GM21447 (cell line): Measurements from ENCODE around the gene ELFN1.

Experiments used
- ATAC-seq: cut with Tn5 transposase; IDR thresholded peaks from one replicate; pipeline ENCODE4 v1.9.1; 2021; ENCODE audit not compliant: unreplicated experiment

The ELFN1 gene

GRCh38 chr7:1675036-1675671, 5.1 kb downstream of the ELFN1 start:
- ATAC-seq: no peak

GRCh38 chr7:1675673-1676549, 5.8 kb downstream of the ELFN1 start:
- no peak for ATAC-seq

DNA sequence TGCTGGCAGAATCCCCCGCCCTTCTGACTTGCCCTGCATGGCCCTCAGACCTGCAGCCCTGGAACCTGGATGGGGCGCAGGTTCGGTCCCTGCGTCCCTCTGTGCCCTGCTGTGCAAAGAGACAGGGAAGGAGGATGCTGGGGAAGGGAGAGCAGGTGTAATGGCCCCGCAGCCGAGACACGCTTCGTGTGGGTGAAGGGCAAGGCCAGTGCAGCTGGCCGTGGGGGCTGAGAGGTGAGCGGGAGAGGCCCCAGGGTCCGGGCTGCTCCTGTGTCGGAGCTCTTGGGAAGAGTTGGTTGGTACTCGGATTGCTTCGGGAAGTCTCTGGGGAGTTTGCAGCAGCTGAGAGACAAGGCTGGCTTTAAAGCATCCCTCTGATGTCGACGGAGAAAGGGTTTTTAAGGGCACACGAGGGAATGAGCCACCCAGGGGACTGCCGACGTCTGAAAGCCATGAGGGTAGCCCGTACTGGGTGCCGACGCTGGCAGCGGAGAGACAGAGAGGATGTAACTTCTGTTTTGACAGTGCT, 6.5 kb downstream of the ELFN1 start:
- no peak for ATAC-seq

GRCh38 chr7:1677206-1678080, 7.4 kb downstream of the ELFN1 start:
- no peak for ATAC-seq

DNA sequence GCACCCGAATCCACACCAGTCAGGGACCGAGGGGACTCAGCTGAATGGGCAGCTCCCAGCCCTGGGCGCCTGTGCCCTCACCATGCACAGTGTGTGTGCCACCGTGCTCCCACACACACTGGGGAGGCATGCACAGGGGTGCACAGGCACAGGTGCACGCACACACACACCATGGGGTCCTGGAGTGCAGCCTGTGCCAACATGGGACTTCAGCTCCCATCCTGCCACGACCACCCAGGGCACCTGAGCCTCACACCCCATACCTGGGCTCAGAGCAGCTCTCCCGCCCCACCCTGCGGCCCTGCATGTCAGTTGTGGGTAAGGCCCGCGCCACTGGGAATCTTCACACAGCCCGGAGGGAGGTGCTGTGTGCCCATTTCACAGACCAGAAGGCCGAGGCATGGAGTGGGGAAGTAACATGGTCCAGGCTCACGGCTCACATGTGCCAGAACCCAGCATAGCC, 8.0 kb downstream of the ELFN1 start:
- no peak for ATAC-seq

- no peak for ATAC-seq
Observed at GRCh38 chr7:1678571-1679325, 8.7 kb downstream of the ELFN1 start.

DNA sequence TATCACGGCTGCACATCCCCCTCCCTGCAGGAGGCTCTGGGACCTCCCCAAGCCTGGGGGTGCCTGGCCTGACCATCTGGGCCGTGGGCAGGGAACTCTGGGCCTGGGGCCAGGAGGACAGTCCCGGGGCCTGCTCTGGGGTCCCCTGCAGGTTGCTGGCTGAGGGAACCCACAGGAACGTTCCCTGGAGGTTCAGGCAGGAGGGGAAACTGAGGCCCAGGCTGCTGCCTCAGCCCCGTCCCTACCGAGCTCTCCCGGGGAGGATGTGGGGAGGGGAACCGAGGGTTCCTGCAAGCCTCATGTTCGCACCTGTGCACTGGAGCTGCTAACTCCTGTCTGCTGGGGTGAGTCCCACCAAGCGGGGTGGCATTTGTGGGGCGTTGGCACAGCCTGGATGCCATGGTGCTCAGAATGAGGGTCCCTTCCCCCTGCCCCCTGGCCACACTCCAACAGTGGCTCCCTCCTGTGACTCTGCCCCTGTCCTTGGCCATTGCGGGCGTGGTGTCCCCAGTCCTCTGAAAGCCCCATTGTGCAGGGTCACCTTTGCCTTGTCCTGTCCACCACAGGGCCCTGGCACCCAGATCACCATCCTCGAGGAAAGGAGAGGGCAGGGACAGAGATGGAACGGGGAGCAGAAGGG, 9.4 kb downstream of the ELFN1 start:
- ATAC-seq: no peak

DNA sequence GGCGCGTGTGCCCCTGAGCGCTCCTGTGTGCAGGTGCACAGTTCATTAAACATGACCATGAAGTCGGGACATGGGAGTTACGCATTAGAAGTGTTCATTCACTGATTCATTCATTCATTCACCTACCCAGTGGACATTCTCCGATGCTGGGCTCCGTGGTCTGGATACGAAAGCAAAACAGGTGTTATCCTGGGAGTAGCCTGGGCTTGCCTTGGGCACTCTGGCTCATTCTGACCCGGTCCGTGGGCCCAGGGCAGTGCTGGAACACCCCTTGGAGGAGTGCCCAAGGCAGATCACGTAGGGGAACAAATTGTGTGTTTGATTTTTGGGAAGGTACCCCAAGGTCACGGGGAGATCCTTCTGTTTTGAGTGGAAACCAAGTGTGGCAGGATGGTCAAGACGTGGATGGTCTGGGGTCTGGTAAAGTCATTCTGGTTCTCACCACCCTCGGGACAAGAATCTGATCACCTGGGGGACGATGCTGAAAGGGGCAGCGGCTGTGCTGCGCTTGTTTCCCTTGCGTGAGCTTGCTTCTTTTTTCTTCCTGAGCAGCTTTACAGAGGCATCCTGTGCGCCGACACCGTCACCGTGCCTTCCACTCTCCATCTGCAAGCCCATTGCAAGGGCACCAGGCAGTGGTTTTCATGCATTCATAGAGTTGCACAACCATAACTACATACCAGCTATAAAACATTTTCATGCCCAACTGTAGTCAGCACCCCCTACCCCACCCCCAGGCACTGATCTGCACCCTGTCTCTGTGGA, 10.1 kb downstream of the ELFN1 start:
- ATAC-seq: no peak

DNA sequence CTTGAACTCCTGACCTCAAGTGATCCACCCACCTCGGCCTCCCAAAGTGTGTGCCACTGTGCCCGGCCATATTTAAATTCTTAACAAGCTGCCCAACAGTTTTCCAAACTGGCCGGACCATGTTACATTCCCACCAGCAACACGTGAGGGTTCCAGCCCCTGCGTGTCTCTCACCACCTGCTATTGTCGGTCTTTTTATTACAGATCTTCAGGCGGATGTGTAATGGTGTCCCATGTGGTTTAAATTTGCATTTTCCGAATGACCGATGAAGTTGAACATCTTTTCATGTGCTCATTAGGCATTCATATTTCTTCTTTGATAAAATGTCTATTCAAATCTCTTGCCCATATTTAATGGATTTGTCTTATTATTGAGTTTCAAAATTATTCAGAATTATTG, 11.5 kb downstream of the ELFN1 start:
- ATAC-seq: no peak

GRCh38 chr7:1685000-1685624, 15.0 kb downstream of the ELFN1 start:
- ATAC-seq: no peak

GRCh38 chr7:1688542-1688941, 18.5 kb downstream of the ELFN1 start:
- ATAC-seq: no peak

GRCh38 chr7:1689311-1689710, 19.2 kb downstream of the ELFN1 start:
- no peak for ATAC-seq

GRCh38 chr7:1690359-1690958, 20.4 kb downstream of the ELFN1 start:
- no peak for ATAC-seq

GRCh38 chr7:1691096-1691495, 21.0 kb downstream of the ELFN1 start:
- ATAC-seq: no peak

DNA sequence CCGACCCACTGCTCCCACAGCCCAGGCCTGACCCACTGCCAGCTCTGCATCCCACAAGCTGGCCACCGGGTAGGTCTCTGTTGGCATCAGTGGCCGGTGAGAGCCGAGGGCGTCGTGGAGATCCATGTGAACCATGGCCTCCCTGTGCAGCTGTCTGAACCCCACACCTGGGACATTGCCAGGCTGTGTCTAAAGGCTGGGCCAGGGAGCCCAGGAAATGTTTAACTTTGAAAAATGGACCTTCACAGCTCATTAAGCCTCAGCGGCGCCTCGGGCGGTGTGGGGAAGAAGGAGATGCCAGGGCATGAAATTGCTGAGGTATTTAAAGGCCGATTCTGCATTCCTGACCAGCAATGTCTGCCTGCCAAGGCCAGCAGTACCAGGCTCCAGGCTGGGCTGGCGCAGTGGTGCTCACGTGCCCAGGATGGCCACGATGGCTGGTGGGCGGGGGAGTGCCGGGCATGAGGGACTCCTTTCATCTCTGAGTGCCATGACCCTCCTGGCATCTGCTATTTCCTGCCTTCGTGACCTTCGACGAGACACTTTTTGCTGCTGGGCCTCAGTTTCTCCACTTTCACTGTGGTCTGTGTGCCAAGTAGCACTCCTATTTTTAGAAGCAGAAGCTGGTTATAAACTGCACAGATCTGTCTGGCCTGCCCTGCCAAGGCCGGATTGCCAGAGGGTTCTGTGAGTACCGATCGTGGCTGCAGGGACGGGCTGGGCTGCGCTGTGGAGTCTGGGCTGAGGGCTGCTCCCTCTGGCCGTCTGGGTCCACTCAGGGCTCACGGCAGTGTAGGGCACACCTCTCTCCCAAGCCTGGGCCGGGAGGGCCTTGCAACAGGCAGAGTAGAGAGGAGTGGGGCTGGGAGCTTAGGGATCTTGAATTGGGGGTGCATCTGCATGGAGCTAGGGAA, 21.8 kb downstream of the ELFN1 start:
- ATAC-seq: no peak

DNA sequence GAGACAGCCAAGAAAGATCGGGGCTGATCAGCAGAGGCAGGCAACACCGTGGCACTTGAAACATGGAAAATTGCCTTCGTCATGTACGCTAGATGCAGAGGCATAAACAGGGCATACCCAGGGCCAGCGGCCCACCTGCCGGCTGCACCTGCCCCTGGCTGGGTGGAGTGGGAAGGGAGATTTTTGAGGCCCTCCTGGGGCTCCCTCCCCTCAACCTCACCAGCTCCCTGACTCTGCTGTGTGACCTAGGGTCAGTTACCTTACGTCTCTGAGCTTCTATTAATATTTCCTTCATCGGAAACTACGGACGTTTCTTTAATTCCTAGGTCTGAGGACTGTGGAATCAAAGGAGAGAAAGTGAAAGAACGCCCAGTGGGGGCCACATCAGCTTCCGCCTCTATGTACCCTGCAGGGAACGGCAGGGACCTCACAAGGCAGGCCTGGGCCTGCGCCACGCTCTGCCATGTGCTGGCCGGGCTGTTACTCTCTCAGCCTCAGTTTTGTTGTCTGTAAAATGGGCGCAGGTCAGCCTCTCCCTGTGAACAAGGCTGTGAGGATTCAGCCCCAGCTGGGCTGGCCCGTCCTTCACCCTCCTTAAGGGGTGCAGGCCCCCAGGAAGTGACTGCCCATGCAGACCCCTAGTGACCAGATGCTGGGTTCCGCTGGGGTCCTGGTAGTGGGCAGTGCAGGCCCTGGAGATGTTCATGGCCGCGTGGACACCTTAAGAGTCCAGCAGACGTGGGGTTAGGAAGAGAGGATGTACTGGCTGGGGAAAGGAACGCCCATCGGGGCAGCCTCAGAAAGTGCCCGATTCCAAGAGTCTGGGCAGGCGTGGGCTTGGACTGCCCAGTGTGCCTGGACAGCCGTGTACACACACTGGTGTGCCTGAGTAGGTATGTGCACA, 22.7 kb downstream of the ELFN1 start:
- ATAC-seq: no peak
